CMK (cell line): ENCODE results near the gene CTSD.

ENCODE experiments used
- DNase-seq: peaks from one replicate; pipeline ENCODE4 v3.0.0-alpha.2; 2010; ENCODE audit warnings: low read depth

The CTSD gene

GRCh38 chr11:1744891-1745700 lies 18.6 kb downstream of the CTSD start:
- DNase-seq: no peak

- no peak for DNase-seq
Observed at GRCh38 chr11:1744137-1744886, 19.4 kb downstream of the CTSD start.

- no peak for DNase-seq
Observed at GRCh38 chr11:1743585-1744136, 20.1 kb downstream of the CTSD start.

GRCh38 chr11:1742869-1743584 lies 20.7 kb downstream of the CTSD start:
- no peak for DNase-seq

GRCh38 chr11:1742371-1742770 lies 21.4 kb downstream of the CTSD start:
- DNase-seq: no peak

- no peak for DNase-seq
Observed at GRCh38 chr11:1741741-1742140, 22.0 kb downstream of the CTSD start.

GRCh38 chr11:1740786-1741530 lies 22.8 kb downstream of the CTSD start:
- no peak for DNase-seq

GRCh38 chr11:1739576-1739975 lies 24.2 kb downstream of the CTSD start:
- no peak for DNase-seq

GRCh38 chr11:1738380-1738779 lies 25.3 kb downstream of the CTSD start:
- DNase-seq: no peak

GRCh38 chr11:1737080-1737757 lies 26.5 kb downstream of the CTSD start:
- no peak for DNase-seq

- DNase-seq: no peak
Observed at GRCh38 chr11:1736447-1736992, 27.2 kb downstream of the CTSD start.

GRCh38 chr11:1735271-1735670 lies 28.5 kb downstream of the CTSD start:
- DNase-seq: no peak

GRCh38 chr11:1734641-1735081 lies 29.1 kb downstream of the CTSD start:
- no peak for DNase-seq

- DNase-seq: no peak
Observed at GRCh38 chr11:1733716-1734640, 29.7 kb downstream of the CTSD start.

- no peak for DNase-seq
Observed at GRCh38 chr11:1733009-1733715, 30.6 kb downstream of the CTSD start.

GRCh38 chr11:1732418-1733008 lies 31.2 kb downstream of the CTSD start:
- no peak for DNase-seq

- DNase-seq: no peak
Observed at GRCh38 chr11:1731451-1732059, 32.2 kb downstream of the CTSD start.

- no peak for DNase-seq
Observed at GRCh38 chr11:1730059-1730629, 33.6 kb downstream of the CTSD start.
